Embryonic facial prominence (tissue), 1 donor: Measurements from ENCODE around the gene ZNF639.

Experiments used
- DNase-seq: peaks from one replicate; pipeline ENCODE4 v3.0.0-alpha.2; 2016; ENCODE audit errors: extremely low spot score

Gene ZNF639

DNA sequence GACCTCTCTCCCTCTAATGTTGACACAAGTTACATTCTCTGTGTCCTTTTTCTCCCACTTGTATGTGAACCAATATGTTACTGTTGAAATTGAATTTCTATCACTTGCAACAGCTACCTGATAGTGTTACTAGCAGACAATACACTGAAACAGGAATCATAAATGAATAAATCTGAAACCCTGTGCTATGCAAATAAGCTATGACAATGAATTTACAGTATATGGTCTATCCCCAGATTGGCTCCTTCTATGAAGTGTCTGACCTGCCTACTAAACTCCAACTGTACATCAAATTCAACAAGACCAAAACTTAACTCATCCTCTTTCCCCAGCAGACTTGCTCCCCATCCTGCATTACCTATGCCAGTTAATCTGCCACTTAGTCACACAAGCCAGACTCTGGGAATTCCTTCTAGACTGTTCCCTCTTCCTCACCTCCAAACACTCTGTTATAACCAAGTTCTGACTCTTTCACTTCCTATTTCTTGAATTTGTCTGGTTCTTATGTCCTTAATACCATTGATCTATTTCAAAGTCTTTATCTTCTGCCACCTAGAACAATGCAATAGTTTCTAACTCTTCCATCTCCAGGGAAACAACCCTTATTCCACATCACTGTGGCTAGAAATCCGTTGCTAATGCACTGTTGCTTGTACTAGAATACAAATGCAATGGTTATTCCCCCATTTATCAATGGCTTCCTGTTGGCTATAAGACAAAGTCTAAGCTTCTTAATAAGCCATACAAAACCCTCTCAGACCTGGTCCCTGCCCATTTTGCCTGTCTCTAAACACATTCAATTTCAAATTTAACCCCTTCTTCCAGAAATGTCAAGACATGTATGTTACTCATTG lies 13.4 kb upstream of the ZNF639 start:
- no peak for DNase-seq

DNA sequence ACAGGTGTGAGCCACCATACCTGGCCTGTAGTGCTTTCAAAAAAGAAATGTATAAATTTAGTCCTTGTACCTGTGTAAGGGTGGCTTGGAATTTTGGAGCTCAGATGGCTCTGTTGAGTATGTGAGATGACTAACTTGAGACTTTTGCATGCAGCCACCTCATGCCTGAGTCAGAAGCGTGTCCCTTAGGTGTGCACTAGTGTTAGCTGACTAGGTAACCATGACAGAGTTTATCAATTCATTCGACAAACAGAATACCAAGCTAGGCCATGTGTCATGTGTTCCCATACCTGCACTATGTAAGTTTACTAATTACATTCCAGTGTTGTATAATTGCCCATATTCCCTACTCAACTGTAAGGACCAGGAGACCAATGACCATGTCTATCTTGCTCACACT lies 4.0 kb upstream of the ZNF639 start:
- DNase-seq, result no peak

- no peak for DNase-seq
Observed at GRCh38 chr3:179321668-179322285, 1.1 kb upstream of the ZNF639 start.

GRCh38 chr3:179323197-179324110 lies 623 bp downstream of the ZNF639 start:
- DNase-seq, result no peak

DNA sequence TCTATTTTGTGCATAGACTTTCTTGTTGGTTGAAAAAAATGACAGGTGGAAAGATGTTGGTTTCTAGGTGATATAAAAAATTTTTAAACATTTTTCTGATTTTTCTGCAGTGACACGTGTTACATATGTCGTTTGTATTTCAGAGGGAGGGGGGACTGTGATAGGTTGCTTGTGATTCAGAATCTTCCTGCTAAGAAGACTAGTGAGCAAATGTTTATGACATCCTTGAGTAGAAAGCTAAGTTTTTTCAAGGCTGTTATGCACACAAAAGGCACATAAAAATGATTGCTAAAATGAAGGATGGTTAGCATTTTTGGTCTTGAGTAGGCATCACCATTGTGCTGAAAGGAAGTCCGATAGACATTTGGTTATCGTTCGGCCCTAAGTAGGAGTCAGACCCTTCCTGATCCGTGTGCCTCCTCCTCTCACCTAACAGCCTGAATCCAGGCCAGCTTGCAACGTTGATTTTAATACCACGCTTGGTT lies 1.5 kb downstream of the ZNF639 start:
- no peak for DNase-seq

DNA sequence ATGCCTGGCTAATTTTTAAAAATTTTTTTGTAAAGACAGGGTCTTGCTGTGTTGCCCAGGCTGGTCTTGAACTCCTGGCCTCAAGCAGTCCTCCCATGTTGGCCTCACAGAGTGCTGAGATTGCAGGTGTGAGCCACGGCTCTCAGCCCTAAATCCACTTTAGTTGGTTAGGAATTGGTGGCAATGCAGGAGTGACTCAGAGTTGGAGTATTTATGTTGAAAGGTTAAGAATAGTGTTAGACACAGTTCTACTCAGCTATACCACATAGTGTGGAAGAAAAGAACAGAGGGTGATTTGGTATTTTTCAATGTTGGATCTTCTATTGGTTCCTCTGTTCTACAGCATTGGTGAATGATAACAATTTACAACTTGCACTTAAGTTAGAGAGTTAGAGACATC lies 7.6 kb downstream of the ZNF639 start:
- DNase-seq, result no peak

DNA sequence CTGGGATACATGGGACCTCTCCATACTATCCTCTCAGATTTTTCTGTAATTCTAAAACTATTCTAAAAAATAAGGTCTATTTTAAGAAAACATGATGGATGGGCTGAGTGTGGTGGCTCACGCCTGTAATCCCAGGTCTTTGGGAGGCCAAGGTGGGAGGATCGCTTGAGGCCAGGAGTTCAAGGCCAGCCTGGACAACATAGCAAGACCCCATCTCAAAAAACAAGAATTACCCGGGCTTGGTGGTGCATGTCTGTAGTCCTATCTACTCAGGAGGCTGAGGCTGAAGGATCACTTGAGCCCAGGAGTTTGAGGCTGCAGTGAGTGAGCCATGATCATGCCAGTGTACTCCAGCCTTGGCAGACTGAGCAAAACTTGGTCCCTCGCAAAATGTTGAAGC lies 9.4 kb downstream of the ZNF639 start:
- DNase-seq, result no peak

GRCh38 chr3:179333084-179333483 lies 10.3 kb downstream of the ZNF639 start:
- DNase-seq, result no peak

GRCh38 chr3:179336345-179336929 lies 13.6 kb downstream of the ZNF639 start:
- DNase-seq, result no peak

DNA sequence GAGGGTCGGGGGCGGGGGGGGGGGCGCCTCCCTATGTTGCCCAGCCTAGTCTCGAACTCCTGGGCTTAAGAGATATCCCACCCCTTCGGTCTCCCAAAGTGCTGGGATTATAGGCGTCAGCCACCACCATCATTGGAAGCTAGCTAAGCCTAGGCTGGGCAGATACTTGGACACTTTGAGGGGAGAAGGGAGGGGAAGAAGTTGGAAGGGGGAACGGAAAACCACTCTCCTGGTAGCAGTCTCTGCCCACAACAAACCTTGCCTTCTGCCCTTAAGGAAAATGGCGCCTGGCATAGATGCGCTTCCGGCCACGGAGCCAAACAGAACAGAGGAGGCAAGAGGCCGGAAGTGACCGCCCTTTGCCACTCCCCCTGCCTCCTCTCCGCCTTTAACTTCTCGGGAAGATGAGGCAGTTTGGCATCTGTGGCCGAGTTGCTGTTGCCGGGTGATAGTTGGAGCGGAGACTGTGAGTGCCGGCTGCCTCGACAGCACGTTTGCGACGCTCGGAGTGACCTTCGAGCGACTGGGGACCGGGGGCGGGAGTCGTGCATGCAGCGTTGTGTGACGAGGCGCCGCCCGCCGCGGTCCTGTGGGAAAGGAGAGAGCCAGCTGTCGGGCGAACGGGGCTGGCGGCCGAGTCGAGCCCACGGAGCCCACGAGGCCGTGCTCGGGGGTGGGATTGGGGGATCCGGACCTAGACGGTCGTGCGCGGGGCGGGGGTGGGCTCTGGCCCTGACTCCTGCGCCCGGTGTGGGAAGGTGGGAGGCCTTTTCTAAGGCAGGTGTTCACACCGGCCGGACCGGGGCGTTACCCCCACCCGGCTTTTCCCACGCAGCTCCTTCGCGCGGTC lies 24.7 kb downstream of the ZNF639 start, which contains the start of gene MFN1:
Gene MFN1 (plus strand): TSS at position 365 of the 850 bp plus-strand sequence. CDS start 1,143 bp downstream, outside the sequence.
- DNase-seq, result peak; percentile 90

DNA sequence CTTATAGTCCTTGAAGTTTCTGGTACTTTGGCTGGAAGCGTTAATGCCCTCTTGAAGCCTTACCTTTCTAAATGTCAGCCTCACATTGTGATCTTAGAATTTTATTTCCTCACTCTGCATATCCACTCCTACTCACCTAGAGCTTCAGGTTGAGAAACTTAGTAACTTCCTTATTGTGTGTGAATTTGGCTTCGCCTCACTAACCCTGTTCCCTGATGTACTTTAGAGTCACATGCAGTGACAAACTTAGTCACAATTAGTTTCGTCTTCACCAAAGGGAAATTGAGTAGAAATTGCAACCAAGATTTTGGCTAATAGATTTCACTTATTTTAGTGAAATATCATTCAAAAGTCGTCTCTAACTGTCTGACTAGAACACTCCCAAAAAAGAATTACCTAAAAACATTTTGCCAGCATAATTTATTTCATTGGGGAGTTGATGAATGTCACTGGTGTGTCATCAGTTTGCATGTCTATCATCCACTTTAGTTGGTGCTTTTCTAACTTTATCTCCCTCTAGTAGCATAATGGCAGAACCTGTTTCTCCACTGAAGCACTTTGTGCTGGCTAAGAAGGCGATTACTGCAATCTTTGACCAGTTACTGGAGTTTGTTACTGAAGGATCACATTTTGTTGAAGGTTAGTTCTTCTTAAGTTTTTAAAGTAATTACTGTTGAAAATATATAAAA lies 25.6 kb downstream of the ZNF639 start:
- no peak for DNase-seq

GRCh38 chr3:179355996-179356395 lies 33.2 kb downstream of the ZNF639 start:
- DNase-seq, result no peak

DNA sequence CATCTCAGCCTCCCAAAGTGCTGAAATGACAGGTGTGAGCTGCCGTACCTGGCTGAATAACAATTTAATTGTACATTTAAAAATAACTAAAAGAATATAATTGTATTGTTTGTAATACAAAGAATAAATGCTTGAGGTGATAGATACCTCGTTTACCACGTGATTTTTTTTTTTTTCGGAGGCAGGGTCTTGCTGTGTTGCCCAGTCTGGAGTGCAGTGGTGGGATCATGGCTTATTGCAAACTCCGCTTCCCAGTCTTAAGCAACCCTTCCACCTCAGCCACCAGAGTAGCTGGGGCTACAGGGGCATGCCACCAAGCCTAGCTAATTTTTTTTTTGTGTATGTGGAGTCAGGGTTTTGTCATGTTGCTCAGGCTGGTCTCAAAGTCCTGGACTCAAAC lies 40.5 kb downstream of the ZNF639 start:
- DNase-seq, result no peak

DNA sequence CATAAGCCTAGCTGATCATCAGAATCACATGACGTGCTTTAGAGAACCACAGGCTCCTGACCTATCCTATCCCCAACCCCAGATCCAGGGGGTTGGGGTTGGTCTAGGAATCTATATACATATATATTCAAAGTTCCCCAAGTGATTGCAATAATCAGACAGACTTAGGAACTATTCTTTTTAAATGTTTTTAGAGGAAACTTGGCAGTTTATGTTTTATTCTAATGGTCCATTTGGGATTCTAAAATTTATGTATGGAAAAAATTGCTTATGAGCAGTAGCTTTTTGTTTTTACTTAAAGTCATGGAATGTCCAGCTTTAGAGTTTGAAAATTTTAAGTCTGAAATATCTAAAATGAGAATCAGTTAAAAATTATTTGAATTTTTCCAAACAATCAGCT lies 46.8 kb downstream of the ZNF639 start:
- no peak for DNase-seq

- no peak for DNase-seq
Observed at GRCh38 chr3:179373938-179374337, 51.1 kb downstream of the ZNF639 start.

- DNase-seq, result no peak
Observed at GRCh38 chr3:179375091-179375999, 52.5 kb downstream of the ZNF639 start.

DNA sequence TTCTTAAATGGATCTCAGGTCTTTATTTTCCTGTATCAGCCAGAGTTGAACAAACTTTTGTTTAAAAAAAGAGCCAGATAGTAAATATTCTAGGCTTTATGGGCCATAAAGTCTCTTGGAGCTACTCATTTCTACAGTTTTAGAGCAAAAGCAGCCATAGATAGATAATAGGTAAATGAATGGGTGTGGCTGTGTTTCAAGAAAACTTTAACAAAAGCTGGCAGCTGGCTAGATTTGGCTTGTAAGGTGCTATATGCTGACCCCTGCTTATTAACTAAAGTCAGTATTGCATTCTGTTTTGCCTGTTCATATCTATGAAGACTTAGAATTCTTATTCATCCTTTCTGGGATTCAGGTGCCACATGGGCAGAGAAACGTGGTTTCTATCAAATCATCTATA lies 53.6 kb downstream of the ZNF639 start:
- no peak for DNase-seq
